Measurements from ENCODE around the gene SERINC2. TPM values are rescaled to one million over a fixed set of nuclear protein-coding genes. Genes with fewer than 3 reads are reported as not detected.

The SERINC2 gene
- total and polyA plus RNA-seq, 10 of the 15 experiments (the other 5 are each of a cell fraction or from before 2014, with no cell fraction given): 0.02 to 9.4 (median 0.50) TPM

- H3K4me1 ChIP-seq (ENCODE audit: control insufficient read depth, insufficient read depth, low read length): no peaks in the 10 kb centered on the region; the same call in 1 of the 2 replicates
- no peak overlapping the region for H3K9ac ChIP-seq (ENCODE audit: control insufficient read depth, insufficient read depth, low read length)
- H3K27ac ChIP-seq (ENCODE audit: control insufficient read depth, insufficient read depth): no peak overlapping the region
- in situ Hi-C loops (cut with MboI): no loop called here
- 39% methylated on average over 7 of the region's 7 CpGs for WGBS (ENCODE audit: insufficient coverage, insufficient replicate concordance, low lambda C conversion rate, missing lambda C conversion rate)
- DNase-seq (ENCODE audit: low read depth, low spot score) (no peak), FAIRE-seq (no peak), ATAC-seq (no peak)
- H3K79me2 ChIP-seq (ENCODE audit: control insufficient read depth, insufficient read depth, low read length): no peaks in the 10 kb centered on the region
- no peaks in the 10 kb centered on the region for H4K20me1 ChIP-seq (ENCODE audit: control insufficient read depth, insufficient read depth)
- H3K4me2 ChIP-seq (ENCODE audit: control insufficient read depth, insufficient read depth): no peak overlapping the region
- SMC1A ChIA-PET (ENCODE audit: uncharacterized antibody, unreplicated experiment): interaction anchor here (11.5 kb wide), 1 partner anchor 30 kb away, joined by 132 read pairs; no protein-coding TSS in a partner anchor
- H3K9me3 ChIP-seq (replicated peaks; ENCODE audit: control insufficient read depth, insufficient read depth, low read length): no peaks in the 10 kb centered on the region
- H2AFZ ChIP-seq (ENCODE audit: control insufficient read depth, low read depth, low read length): no peak overlapping the region
- RAD21 ChIA-PET (ENCODE audit: unreplicated experiment): no interaction called here
- no peak overlapping the region for H3K4me3 ChIP-seq
- CTCF ChIA-PET: interaction anchor here (1.2 kb wide), 1 partner anchor 400 kb away, joined by 3 read pairs; no protein-coding TSS in a partner anchor
- intact Hi-C loops (cut with micrococcal nuclease; ENCODE audit: unreplicated experiment): no loop called here
- H3K27me3 ChIP-seq (replicated peaks in 1 of 2; ENCODE audit: control insufficient read depth in 2 of 2, insufficient read depth in 2 of 2, low read length in 1 of 2): no peaks in the 10 kb centered on the region; a peak in 1 of 4 replicates
- POLR2A ChIA-PET: interaction anchor here (0.6 kb wide), 2 partner anchors 69 to 222 kb away, joined by 3 to 5 read pairs; no protein-coding TSS in a partner anchor
- H3K36me3 ChIP-seq (ENCODE audit: control insufficient read depth in 2 of 2, insufficient read depth in 2 of 2, low read length in 1 of 2): no peaks in the 10 kb centered on the region
- no TSS peak for BruUV-seq (replicated peaks)
- no peak for TF ChIP-seq TARDBP (IDR thresholded peaks at IDR 0.05; ENCODE audit: borderline replicate concordance)
- no peak for TF ChIP-seq CBFB (IDR thresholded peaks at IDR 0.05; ENCODE audit: low read depth)
- TF ChIP-seq ETV6 (conservative IDR thresholded peaks at IDR 0.05 in 1 of 2, IDR thresholded peaks at IDR 0.05 in 1 of 2; ENCODE audit: borderline replicate concordance in 1 of 2, low read depth in 1 of 2): no peak
- no peak for TF ChIP-seq ESRRA (IDR thresholded peaks at IDR 0.05; ENCODE audit: low read length)
- TF ChIP-seq, protein P1, sequence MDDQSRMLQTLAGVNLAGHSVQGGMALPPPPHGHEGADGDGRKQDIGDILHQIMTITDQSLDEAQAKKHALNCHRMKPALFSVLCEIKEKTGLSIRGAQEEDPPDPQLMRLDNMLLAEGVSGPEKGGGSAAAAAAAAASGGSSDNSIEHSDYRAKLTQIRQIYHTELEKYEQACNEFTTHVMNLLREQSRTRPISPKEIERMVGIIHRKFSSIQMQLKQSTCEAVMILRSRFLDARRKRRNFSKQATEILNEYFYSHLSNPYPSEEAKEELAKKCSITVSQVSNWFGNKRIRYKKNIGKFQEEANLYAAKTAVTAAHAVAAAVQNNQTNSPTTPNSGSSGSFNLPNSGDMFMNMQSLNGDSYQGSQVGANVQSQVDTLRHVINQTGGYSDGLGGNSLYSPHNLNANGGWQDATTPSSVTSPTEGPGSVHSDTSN (IDR thresholded peaks at IDR 0.05; ENCODE audit: insufficient replicate concordance, low read depth, low read length): no peak
- TF ChIP-seq CHD1 (IDR thresholded peaks at IDR 0.05; ENCODE audit: low read depth, low read length): no peak
- TF ChIP-seq, protein P2, sequence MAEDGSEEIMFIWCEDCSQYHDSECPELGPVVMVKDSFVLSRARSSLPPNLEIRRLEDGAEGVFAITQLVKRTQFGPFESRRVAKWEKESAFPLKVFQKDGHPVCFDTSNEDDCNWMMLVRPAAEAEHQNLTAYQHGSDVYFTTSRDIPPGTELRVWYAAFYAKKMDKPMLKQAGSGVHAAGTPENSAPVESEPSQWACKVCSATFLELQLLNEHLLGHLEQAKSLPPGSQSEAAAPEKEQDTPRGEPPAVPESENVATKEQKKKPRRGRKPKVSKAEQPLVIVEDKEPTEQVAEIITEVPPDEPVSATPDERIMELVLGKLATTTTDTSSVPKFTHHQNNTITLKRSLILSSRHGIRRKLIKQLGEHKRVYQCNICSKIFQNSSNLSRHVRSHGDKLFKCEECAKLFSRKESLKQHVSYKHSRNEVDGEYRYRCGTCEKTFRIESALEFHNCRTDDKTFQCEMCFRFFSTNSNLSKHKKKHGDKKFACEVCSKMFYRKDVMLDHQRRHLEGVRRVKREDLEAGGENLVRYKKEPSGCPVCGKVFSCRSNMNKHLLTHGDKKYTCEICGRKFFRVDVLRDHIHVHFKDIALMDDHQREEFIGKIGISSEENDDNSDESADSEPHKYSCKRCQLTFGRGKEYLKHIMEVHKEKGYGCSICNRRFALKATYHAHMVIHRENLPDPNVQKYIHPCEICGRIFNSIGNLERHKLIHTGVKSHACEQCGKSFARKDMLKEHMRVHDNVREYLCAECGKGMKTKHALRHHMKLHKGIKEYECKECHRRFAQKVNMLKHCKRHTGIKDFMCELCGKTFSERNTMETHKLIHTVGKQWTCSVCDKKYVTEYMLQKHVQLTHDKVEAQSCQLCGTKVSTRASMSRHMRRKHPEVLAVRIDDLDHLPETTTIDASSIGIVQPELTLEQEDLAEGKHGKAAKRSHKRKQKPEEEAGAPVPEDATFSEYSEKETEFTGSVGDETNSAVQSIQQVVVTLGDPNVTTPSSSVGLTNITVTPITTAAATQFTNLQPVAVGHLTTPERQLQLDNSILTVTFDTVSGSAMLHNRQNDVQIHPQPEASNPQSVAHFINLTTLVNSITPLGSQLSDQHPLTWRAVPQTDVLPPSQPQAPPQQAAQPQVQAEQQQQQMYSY (CRISPR knock-in tag; IDR thresholded peaks at IDR 0.05): no peak
- TF ChIP-seq, protein P3, sequence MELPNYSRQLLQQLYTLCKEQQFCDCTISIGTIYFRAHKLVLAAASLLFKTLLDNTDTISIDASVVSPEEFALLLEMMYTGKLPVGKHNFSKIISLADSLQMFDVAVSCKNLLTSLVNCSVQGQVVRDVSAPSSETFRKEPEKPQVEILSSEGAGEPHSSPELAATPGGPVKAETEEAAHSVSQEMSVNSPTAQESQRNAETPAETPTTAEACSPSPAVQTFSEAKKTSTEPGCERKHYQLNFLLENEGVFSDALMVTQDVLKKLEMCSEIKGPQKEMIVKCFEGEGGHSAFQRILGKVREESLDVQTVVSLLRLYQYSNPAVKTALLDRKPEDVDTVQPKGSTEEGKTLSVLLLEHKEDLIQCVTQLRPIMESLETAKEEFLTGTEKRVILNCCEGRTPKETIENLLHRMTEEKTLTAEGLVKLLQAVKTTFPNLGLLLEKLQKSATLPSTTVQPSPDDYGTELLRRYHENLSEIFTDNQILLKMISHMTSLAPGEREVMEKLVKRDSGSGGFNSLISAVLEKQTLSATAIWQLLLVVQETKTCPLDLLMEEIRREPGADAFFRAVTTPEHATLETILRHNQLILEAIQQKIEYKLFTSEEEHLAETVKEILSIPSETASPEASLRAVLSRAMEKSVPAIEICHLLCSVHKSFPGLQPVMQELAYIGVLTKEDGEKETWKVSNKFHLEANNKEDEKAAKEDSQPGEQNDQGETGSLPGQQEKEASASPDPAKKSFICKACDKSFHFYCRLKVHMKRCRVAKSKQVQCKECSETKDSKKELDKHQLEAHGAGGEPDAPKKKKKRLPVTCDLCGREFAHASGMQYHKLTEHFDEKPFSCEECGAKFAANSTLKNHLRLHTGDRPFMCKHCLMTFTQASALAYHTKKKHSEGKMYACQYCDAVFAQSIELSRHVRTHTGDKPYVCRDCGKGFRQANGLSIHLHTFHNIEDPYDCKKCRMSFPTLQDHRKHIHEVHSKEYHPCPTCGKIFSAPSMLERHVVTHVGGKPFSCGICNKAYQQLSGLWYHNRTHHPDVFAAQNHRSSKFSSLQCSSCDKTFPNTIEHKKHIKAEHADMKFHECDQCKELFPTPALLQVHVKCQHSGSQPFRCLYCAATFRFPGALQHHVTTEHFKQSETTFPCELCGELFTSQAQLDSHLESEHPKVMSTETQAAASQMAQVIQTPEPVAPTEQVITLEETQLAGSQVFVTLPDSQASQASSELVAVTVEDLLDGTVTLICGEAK (IDR thresholded peaks at IDR 0.05; ENCODE audit: borderline replicate concordance): no peak
- TF ChIP-seq RB1 (IDR thresholded peaks at IDR 0.05; ENCODE audit: borderline replicate concordance): no peak
- no peak for TF ChIP-seq MTA2 (IDR thresholded peaks at IDR 0.05; ENCODE audit: low read depth)
- TF ChIP-seq HSF1 (IDR thresholded peaks at IDR 0.05; ENCODE audit: low read depth, low read length): no peak
- no peak for TF ChIP-seq KDM1A (IDR thresholded peaks at IDR 0.05; ENCODE audit: borderline replicate concordance)
- TF ChIP-seq RFX5 (IDR thresholded peaks at IDR 0.05; ENCODE audit: low read depth, low read length): no peak
These were observed 23.4 kb upstream of the SERINC2 start for GRCh38 chr1:31389616-31390015.
